Cardiac muscle cell (in vitro differentiated cells and primary cell): ENCODE data around the gene RAD23B. TPM values are rescaled to one million over a fixed set of nuclear protein-coding genes. Genes with fewer than 3 reads are reported as not detected.
A peak's percentile ranks its signal among the peaks of the same experiment; 100 is the strongest.

ENCODE experiments used
- DNase-seq, 2 donors: peaks; one replicate each; pipeline versions ENCODE4 v3.0.0 to v3.0.0-alpha.2; 2010 to 2017; ENCODE audit warnings: low read depth in 1 of 2, low spot score in 1 of 2
- H3K27ac ChIP-seq: fragments of 200-600 bp; sonication (generic); 2 replicates; pipeline ENCODE4 v1.5.1; 2016
- H3K27me3 ChIP-seq: fragments of 200-600 bp; sonication (generic); 2 replicates; pipeline ENCODE4 v1.6.0; 2016; ENCODE audit warnings: control low read depth
- H3K36me3 ChIP-seq: fragments of 200-600 bp; sonication (generic); 2 replicates; pipeline ENCODE4 v1.5.1; 2016; ENCODE audit warnings: control low read depth
- H3K4me1 ChIP-seq: fragments of 200-600 bp; sonication (generic); 2 replicates; pipeline ENCODE4 v1.8.1; 2017; ENCODE audit warnings: low read depth, mild to moderate bottlenecking, mixed run types
- H3K4me3 ChIP-seq: fragments of 200-600 bp; sonication (generic); 2 replicates; pipeline ENCODE4 v1.5.1; 2016; ENCODE audit warnings: mild to moderate bottlenecking
- H3K9me3 ChIP-seq: fragments of 200-600 bp; sonication (generic); 2 replicates; pipeline ENCODE4 v1.5.1; 2017; ENCODE audit warnings: low read depth, mild to moderate bottlenecking, control low read depth
- polyA plus RNA-seq: library from polyadenylated mRNA; unstranded; fragments of >200 nt; fragmentation: Nextera tagmentation; extraction: Ambion mirVana; gene quantifications from 2 replicates; pipeline ENCODE4 v1.2.1, GENCODE V29; 2016
- total RNA-seq: library from RNA; depleted of rRNA; stranded (reverse); fragments of >200 nt; gene quantifications from 2 replicates; pipeline ENCODE4 v1.2.3, GENCODE V29; 2016
- TF ChIP-seq, protein P1 (sequence below): IDR thresholded peaks from 2 replicates; pipeline ENCODE4 v1.5.1; 2012; ENCODE audit warnings: low read depth, mild to moderate bottlenecking, low read length

Gene RAD23B
- total and polyA plus RNA-seq, 2 experiments from 2014 or later = 11.7 to 88.5 TPM

DNA sequence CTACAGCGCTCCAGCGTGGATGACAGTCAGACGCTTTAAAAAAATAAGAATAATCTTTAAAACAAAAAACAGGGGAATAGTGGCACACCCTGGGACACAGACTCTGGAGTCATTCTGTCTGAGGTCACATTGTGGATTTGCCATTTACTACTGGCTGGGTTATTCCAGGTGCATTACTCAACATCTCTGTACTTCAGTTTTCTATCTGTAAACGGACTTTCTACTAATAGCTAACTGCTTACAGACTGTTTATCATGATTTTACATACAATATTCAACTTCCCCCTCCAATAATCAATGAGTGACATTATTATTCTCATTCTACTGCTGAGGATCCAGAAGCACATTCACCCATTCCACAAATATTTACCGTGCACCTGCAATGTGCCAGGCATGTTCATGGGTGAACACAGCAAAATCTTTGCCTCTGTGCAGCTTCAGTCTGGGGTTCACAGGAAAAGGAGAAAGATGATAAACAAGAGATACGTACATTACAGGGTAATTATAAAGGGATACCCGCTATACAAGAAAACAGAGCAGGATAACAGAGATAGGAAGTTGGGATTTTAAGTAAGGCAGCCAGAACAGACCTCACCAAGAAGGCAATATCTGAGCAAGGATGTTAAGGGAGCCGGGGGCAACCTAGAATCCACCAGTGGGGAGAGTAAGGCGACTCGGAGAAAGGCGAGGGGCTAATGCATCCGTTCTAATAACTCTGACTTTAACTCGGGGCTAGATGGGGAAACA is 984 bp upstream of the RAD23B start:
- Histone ChIP-seq H3K9me3 (no peaks in the 10 kb centered on the region), H3K36me3 (no peaks in the 10 kb centered on the region), H3K4me1 (peaks cover 8% of the 10 kb centered on the region), H3K27me3 (no peaks in the 10 kb centered on the region), H3K4me3 (peak overlapping the region; percentile 48), H3K27ac (peak overlapping the region; percentile 33)
- DNase-seq = peak in 1 of 2 donors; percentile 17
- TF ChIP-seq, protein P1, sequence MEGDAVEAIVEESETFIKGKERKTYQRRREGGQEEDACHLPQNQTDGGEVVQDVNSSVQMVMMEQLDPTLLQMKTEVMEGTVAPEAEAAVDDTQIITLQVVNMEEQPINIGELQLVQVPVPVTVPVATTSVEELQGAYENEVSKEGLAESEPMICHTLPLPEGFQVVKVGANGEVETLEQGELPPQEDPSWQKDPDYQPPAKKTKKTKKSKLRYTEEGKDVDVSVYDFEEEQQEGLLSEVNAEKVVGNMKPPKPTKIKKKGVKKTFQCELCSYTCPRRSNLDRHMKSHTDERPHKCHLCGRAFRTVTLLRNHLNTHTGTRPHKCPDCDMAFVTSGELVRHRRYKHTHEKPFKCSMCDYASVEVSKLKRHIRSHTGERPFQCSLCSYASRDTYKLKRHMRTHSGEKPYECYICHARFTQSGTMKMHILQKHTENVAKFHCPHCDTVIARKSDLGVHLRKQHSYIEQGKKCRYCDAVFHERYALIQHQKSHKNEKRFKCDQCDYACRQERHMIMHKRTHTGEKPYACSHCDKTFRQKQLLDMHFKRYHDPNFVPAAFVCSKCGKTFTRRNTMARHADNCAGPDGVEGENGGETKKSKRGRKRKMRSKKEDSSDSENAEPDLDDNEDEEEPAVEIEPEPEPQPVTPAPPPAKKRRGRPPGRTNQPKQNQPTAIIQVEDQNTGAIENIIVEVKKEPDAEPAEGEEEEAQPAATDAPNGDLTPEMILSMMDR = no peak

DNA sequence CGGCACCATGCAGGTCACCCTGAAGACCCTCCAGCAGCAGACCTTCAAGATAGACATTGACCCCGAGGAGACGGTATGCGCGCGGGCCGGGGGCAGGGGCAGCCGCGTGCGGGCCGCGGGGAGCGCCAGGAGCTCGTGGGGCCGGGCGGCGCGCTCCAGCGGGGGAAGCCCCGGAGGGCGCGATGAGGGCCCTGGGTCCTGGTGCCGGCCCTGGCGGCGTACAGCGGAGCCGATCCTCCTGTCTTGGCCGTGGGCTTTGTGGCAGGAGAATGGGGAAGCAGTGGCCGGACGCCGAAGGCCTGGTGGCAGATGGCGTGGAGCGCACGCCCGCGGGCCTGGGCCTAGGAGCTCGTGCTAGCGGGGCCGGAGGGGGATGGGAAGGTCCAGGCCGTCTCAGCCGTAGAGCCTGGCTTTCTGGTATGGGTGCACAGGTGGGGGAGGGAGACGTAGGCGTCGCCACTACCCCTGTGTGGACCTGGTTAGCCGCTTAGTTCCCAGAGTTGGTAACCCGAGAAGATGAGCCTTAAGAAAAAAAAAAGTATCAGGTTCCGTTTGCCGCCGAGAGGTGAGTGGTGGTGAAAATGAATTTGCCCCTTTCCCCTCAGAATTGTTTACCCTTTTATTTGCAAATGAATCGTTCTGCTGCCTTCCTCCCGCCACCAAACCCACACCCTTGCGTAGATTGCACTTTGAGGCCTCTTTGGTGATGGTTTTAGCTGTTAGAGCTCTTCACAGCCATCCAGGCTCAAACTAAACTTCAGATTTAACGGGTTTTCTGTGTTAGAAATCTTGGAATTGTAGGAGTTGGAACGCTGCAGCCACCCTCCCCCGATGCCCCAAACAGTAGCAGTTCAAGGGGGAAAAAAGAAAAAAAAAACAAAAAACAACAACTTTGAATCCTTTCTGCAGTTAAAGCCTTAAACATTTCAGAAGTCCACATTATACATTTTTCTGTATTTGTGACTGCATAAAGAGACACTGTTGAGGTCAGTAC is 841 bp downstream of the RAD23B start:
- Histone ChIP-seq H3K4me1 (peaks cover 8% of the 10 kb centered on the region), H3K27ac (peak overlapping the region; percentile 99), H3K9me3 (no peaks in the 10 kb centered on the region), H3K4me3 (peak overlapping the region; percentile 84), H3K36me3 (no peaks in the 10 kb centered on the region), H3K27me3 (no peaks in the 10 kb centered on the region)
- TF ChIP-seq, protein P1 = no peak
- peak; percentile 74 to 89 for DNase-seq

DNA sequence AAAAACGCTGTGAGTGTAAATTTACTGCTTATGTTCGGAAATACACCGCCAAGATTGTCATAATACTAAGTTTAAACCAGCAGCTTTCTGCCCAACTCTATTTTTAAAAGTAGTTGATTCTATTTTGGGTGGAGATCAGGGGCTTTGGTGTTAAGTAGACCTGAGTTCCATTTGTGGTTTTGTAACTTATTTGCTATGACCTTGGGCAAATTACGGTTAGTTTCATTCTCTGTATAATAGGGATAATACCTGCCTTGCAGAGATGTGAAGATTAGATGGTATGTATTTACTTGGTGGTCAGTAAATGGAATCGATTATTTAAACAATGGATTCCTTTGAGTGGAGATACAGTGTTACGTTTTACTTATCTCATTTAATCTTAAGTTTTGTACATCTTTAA is 1.6 kb downstream of the RAD23B start:
- no peaks in the 10 kb centered on the region for H3K9me3 ChIP-seq

DNA sequence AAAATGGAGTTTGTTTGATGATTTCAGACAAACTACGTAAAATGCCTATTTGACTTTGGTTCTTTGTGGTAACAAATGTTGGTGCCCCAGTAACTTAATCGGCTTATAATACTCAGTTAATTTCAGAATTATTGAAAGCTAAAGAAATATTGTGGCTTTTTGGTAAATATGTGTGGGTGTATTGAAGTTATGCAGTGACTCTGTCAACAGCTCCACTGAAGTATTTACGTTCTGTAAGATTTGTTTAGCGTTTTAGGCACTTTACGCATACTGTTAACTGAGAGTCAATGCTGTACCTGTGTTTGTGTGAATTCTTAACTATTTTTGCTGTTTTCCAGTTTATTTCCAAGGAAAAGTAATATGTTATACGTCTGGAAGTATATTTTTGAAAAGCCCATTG is 2.2 kb downstream of the RAD23B start:
- TF ChIP-seq, protein P1 = no peak
- Histone ChIP-seq H3K9me3 (no peaks in the 10 kb centered on the region), H3K4me3 (peak overlapping the region; percentile 84), H3K27ac (peak overlapping the region; percentile 99), H3K36me3 (no peaks in the 10 kb centered on the region), H3K27me3 (no peaks in the 10 kb centered on the region), H3K4me1 (peaks cover 8% of the 10 kb centered on the region)
- DNase-seq = no peak

More for the DNA sequence above, 1.6 kb downstream of the RAD23B start:
- H3K4me3 ChIP-seq = peak overlapping the region; percentile 84
- no peaks in the 10 kb centered on the region for H3K36me3 ChIP-seq
- H3K4me1 ChIP-seq = peaks cover 8% of the 10 kb centered on the region
- H3K27ac ChIP-seq = peak overlapping the region; percentile 99
- TF ChIP-seq, protein P1 = no peak
- no peaks in the 10 kb centered on the region for H3K27me3 ChIP-seq
- no peak for DNase-seq

DNA sequence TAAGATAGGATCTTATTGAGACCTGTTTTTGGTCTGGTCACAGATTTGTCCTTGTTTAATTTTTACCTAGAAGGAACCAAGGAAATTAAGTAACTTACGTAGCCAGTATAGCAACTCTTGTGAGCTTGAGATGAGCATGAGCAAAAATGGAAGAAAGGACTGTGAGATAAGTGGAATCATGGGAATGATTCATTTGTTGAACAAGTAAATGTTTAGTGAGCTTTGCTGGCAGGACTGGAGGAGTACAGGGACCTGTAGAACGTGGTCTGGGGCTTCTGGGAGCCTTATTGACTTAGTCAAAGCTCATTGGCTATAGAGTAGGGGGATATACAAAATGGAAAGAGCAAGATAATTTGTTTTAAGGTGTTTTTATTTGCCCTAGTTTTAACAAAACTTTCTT is 3.0 kb downstream of the RAD23B start:
- TF ChIP-seq, protein P1 = no peak
- Histone ChIP-seq H3K4me1 (peaks cover 8% of the 10 kb centered on the region), H3K36me3 (no peaks in the 10 kb centered on the region), H3K4me3 (peak overlapping the region; percentile 84), H3K9me3 (no peaks in the 10 kb centered on the region), H3K27me3 (no peaks in the 10 kb centered on the region), H3K27ac (peak overlapping the region; percentile 99)
- DNase-seq = peak; percentile 15 to 33
